ENCODE results near the gene TBX18.

DNA sequence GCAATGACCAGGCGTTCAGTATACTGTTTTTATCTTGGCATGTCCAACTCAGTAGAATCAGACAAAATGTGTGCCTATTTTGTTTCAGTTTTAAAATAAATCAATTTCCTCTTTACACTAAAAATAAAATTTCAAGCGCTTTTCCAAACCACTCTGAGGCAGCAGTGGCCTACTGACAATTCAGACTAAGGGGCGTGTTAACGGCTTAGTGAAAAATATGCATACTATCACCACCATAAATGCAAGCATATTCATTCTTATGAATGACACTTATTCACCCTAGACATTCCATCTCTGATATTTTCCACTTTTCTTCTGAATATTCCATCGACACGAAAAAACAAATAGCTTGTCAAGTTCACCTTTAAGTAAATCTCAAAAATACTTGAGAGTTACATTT, 7.5 kb downstream of the TBX18 start:
- TF ChIP-seq, protein P1, sequence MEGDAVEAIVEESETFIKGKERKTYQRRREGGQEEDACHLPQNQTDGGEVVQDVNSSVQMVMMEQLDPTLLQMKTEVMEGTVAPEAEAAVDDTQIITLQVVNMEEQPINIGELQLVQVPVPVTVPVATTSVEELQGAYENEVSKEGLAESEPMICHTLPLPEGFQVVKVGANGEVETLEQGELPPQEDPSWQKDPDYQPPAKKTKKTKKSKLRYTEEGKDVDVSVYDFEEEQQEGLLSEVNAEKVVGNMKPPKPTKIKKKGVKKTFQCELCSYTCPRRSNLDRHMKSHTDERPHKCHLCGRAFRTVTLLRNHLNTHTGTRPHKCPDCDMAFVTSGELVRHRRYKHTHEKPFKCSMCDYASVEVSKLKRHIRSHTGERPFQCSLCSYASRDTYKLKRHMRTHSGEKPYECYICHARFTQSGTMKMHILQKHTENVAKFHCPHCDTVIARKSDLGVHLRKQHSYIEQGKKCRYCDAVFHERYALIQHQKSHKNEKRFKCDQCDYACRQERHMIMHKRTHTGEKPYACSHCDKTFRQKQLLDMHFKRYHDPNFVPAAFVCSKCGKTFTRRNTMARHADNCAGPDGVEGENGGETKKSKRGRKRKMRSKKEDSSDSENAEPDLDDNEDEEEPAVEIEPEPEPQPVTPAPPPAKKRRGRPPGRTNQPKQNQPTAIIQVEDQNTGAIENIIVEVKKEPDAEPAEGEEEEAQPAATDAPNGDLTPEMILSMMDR (conservative IDR thresholded peaks at IDR 0.05; ENCODE audit: low read length) = no peak
- TF ChIP-seq EZH2phosphoT487 (IDR thresholded peaks at IDR 0.05; ENCODE audit: borderline replicate concordance, low read depth, low read length) = no peak
